Thoracic aorta (tissue), 2 donors: ENCODE measurements around the gene ALMS1. TPM values are rescaled to one million over a fixed set of nuclear protein-coding genes. Genes with fewer than 3 reads are reported as not detected.

Experiments
- ATAC-seq: fragments of 150-250 bp; one replicate; pipeline ENCODE4 v1.8.0; 2017; ENCODE audit warnings: low read depth; ENCODE audit not compliant: insufficient number of reproducible peaks, low FRiP score
- DNase-seq: peaks from one replicate; pipeline ENCODE4 v3.0.0-alpha.2; 2020; ENCODE audit warnings: low spot score
- H3K27ac ChIP-seq, 2 donors: fragments of 200-600 bp; sonication (generic); 1 replicate in 1 of 2; 2 replicates in 1 of 2; pipeline ENCODE4 v1.5.1; 2016; ENCODE audit warnings: mild to moderate bottlenecking in 2 of 2, moderate library complexity in 2 of 2
- H3K27me3 ChIP-seq: fragments of 200-600 bp; sonication (generic); replicated peaks from 2 replicates; pipeline ENCODE4 v1.6.0; 2016; ENCODE audit warnings: mild to moderate bottlenecking; ENCODE audit not compliant: insufficient read depth
- H3K36me3 ChIP-seq: fragments of 200-600 bp; sonication (generic); one replicate; pipeline ENCODE4 v1.5.1; 2016
- H3K4me1 ChIP-seq, 2 donors: fragments of 200-600 bp; sonication (generic); 1 replicate in 1 of 2; 2 replicates in 1 of 2; pipeline versions ENCODE4 v1.5.1 to v1.6.0; 2016; ENCODE audit warnings: low read depth in 2 of 2, mild to moderate bottlenecking in 1 of 2; ENCODE audit not compliant: control insufficient read depth in 1 of 2
- H3K4me3 ChIP-seq: fragments of 200-600 bp; sonication (generic); 2 replicates; pipeline ENCODE4 v1.5.1; 2016; ENCODE audit warnings: mild to moderate bottlenecking
- H3K9me3 ChIP-seq: fragments of 200-600 bp; sonication (generic); 2 replicates; pipeline ENCODE4 v1.5.1; 2016
- CTCF ChIP-seq: fragments of 200-600 bp; sonication (generic); IDR thresholded peaks from one replicate; pipeline ENCODE4 v1.5.1; 2019; ENCODE audit warnings: antibody characterized with exemption
- total RNA-seq, 2 donors: library from RNA; depleted of rRNA; stranded (reverse); fragments of >200 nt; gene quantifications; one replicate each; pipeline versions ENCODE4 v1.1.0 to v1.2.3, GENCODE V29; 2016

ALMS1 gene
- total RNA-seq, 2 donors from 2014 or later, result 30.7 to 41.6 TPM

DNA sequence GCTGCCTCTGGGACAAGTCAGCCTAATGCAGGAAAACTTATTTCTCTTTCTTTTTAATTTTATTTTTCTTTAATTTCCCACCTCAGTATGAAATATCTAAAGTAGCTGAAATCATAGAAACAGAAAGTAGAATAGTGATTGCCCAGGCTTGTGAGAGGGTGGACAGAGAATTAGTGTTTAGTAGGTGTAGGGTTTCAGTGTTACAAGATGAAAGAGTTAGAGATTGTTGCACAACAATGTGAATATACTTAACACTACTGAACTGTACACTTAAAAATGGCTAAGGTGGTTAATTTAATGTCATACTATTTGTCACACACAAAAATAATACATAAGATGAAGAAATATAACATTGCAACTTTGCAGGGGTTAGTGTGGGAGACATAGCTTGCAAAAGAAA is 175.8 kb downstream of the ALMS1 start:
- H3K27ac ChIP-seq, result no peak overlapping the region
- no peak overlapping the region for H3K4me3 ChIP-seq
- no peak for ATAC-seq
- no peak for DNase-seq
- H3K9me3 ChIP-seq, result no peaks in the 10 kb centered on the region
- no peak for TF ChIP-seq CTCF
- no peaks in the 10 kb centered on the region for H3K4me1 ChIP-seq
- H3K27me3 ChIP-seq, result no peaks in the 10 kb centered on the region
- H3K36me3 ChIP-seq, result peaks cover 15% of the 10 kb centered on the region

DNA sequence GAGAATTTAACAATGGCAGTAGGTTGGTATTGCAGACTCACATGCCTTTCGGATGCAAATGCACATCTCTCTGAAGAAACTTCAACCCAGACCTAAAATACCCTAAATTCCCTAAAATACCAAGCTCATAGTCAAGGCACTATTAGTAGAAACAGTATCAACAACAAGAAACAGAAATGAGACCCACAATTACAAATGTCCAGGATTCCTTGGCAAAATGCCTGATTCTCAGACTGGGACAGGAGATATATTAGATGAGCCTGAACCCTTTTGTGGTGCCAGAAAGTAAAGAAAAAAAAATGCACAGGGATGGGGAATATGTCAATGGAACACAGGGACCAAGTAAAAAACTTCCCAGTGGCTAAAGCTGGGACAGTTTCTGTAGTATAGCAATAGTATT is 179.3 kb downstream of the ALMS1 start:
- Histone ChIP-seq H3K4me3 (no peak overlapping the region), H3K9me3 (no peaks in the 10 kb centered on the region), H3K36me3 (peaks cover 6% of the 10 kb centered on the region), H3K27ac (no peak overlapping the region), H3K4me1 (no peaks in the 10 kb centered on the region), H3K27me3 (no peaks in the 10 kb centered on the region)
- DNase-seq (no peak), ATAC-seq (no peak)
- TF ChIP-seq CTCF, result no peak

DNA sequence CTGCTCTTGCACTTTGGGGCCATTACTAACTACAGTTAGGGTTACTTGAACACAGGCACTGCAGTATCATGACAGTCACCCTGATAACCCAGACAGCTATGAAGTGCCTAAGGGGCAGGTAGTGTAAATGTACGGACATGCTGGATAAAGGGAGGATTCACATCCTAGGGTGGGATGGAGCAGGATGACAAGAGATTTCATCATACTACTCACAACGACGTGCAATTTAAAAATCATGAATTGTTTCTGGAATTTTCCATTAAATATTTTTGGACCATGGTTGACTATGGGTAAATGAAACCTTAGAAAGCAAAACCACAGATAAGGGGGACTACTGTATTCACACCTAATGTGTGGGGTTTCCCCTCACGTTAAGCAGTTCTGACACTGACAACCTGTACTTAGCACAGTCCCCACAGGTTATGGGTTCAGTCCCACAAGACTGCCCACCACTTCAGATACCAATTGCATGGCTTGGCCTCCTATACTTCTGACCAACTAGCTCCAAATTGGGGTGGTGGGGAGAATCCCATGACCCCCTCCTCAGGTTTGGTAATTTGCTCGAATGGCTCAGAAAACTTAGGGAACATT is 180.7 kb downstream of the ALMS1 start:
- no peak for TF ChIP-seq CTCF
- Histone ChIP-seq H3K36me3 (no peaks in the 10 kb centered on the region), H3K27ac (no peak overlapping the region), H3K27me3 (no peaks in the 10 kb centered on the region), H3K9me3 (no peaks in the 10 kb centered on the region), H3K4me1 (no peaks in the 10 kb centered on the region), H3K4me3 (no peak overlapping the region)
- ATAC-seq (no peak), DNase-seq (no peak)

GRCh38 chr2:73575261-73575660 is 189.6 kb downstream of the ALMS1 start:
- no peak for ATAC-seq
- H3K4me1 ChIP-seq, result no peaks in the 10 kb centered on the region
- H3K36me3 ChIP-seq, result peaks cover 8% of the 10 kb centered on the region
- DNase-seq, result no peak
- no peak overlapping the region for H3K27ac ChIP-seq
- H3K27me3 ChIP-seq, result no peaks in the 10 kb centered on the region
- no peak overlapping the region for H3K4me3 ChIP-seq
- no peaks in the 10 kb centered on the region for H3K9me3 ChIP-seq
- TF ChIP-seq CTCF, result no peak

GRCh38 chr2:73582364-73582763 is 196.7 kb downstream of the ALMS1 start:
- Histone ChIP-seq H3K4me1 (no peaks in the 10 kb centered on the region), H3K27ac (no peak overlapping the region), H3K27me3 (no peaks in the 10 kb centered on the region), H3K4me3 (no peak overlapping the region), H3K36me3 (peaks cover 6% of the 10 kb centered on the region), H3K9me3 (no peaks in the 10 kb centered on the region)
- no peak for TF ChIP-seq CTCF
- no peak for ATAC-seq
- no peak for DNase-seq
